AG09309 (cell line): ENCODE data around the gene IGSF9B.

Experiments used
- DNase-seq: peaks from one replicate; pipeline ENCODE4 v3.0.0-alpha.2; 2010; ENCODE audit warnings: low read depth
- H3K4me3 ChIP-seq: 2 replicates; pipeline ENCODE4 v1.5.1; 2011; ENCODE audit warnings: mild to moderate bottlenecking, low read depth, low read length, moderate library complexity; ENCODE audit not compliant: control insufficient read depth
- CTCF ChIP-seq: IDR thresholded peaks from 2 replicates; pipeline ENCODE4 v1.5.1; 2011; ENCODE audit warnings: mild to moderate bottlenecking, low read depth, low read length, inconsistent platforms; ENCODE audit not compliant: insufficient read depth, control insufficient read depth; ENCODE audit errors: missing control alignments

IGSF9B gene

DNA sequence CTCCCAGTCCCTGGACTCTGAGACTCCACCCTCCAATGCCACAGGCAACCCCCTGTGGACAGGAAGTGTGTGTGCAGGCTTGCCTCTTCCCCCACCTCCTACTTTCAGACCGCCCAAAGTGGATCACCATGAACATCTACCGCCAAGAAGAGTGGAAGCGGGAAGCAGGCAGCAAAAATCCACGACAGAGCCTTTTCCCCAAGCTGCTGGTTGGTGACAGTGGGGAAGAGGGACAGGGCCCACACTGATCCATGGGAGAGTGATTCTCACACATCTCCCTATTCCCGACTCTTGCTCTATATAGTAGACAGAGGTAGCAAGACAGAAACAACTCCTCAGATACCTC lies 58.0 kb downstream of the IGSF9B start:
- H3K4me3 ChIP-seq, result no peak overlapping the region
- no peak for TF ChIP-seq CTCF
- no peak for DNase-seq

GRCh38 chr11:133898031-133898769 lies 58.6 kb downstream of the IGSF9B start:
- no peak for DNase-seq
- TF ChIP-seq CTCF, result no peak
- H3K4me3 ChIP-seq, result no peak overlapping the region

DNA sequence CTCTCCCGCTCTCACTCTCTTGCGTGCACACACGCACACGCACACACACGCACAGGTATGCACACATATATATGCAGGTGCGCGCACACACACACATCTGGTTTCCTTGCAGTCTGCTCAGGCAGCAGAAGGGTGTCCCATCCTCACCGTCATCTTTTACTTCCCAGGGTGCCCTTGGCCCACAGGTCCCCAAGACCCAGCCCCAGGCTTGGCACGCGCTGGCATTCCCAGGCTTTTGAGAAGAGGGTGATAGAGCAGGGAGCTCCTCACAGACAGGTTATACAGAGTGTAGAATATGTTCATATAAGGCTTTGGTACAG lies 59.5 kb downstream of the IGSF9B start:
- no peak overlapping the region for H3K4me3 ChIP-seq
- DNase-seq, result no peak
- no peak for TF ChIP-seq CTCF

GRCh38 chr11:133896642-133897330 lies 60.0 kb downstream of the IGSF9B start:
- H3K4me3 ChIP-seq, result no peak overlapping the region
- no peak for TF ChIP-seq CTCF
- DNase-seq, result no peak

GRCh38 chr11:133896028-133896427 lies 60.7 kb downstream of the IGSF9B start:
- TF ChIP-seq CTCF, result no peak
- DNase-seq, result no peak
- no peak overlapping the region for H3K4me3 ChIP-seq

- TF ChIP-seq CTCF, result no peak
- no peak overlapping the region for H3K4me3 ChIP-seq
- no peak for DNase-seq
Observed at GRCh38 chr11:133895551-133895950, 61.2 kb downstream of the IGSF9B start.
